ENCODE measurements around the gene VSIG10L2. TPM values are rescaled to one million over a fixed set of nuclear protein-coding genes. Genes with fewer than 3 reads are reported as not detected.
A peak's percentile ranks its signal among the peaks of the same experiment; 100 is the strongest.

Gene VSIG10L2
- total and polyA plus RNA-seq, 4 donors, result 0.09 to 0.72 TPM; not detected in 2

GRCh38 chr11:125926682-125927081, 19.2 kb upstream of the VSIG10L2 start:
- Histone ChIP-seq H3K4me1 (ENCODE audit: control insufficient read depth, insufficient read depth, low read length) (no peaks in the 10 kb centered on the region), H3K27ac (ENCODE audit: low read depth, low read length) (no peak overlapping the region), H3K4me3 (ENCODE audit: low read depth, low read length) (no peak overlapping the region), H3K36me3 (ENCODE audit: control insufficient read depth, insufficient read depth, low read length) (peaks cover 15% of the 10 kb centered on the region), H3K27me3 (ENCODE audit: control insufficient read depth, insufficient read depth, low read length) (no peaks in the 10 kb centered on the region), H3K9me3 (ENCODE audit: control insufficient read depth, insufficient read depth, low read length) (no peaks in the 10 kb centered on the region)
- 87% methylated on average over 10 of the region's 12 CpGs for WGBS (ENCODE audit: insufficient coverage)
- no peak for DNase-seq (ENCODE audit: low read depth in 4 of 6, low spot score in 6 of 6)

- 53% methylated on average over 8 of the region's 9 CpGs for WGBS (ENCODE audit: insufficient coverage)
- DNase-seq (ENCODE audit: low read depth in 4 of 6, low spot score in 6 of 6), result no peak
- H3K4me1 ChIP-seq (ENCODE audit: control insufficient read depth, insufficient read depth, low read length), result no peaks in the 10 kb centered on the region
Observed at GRCh38 chr11:125929445-125930075, 16.3 kb upstream of the VSIG10L2 start.

GRCh38 chr11:125930076-125930450, 15.8 kb upstream of the VSIG10L2 start:
- H3K27me3 ChIP-seq (ENCODE audit: control insufficient read depth, insufficient read depth, low read length), result no peaks in the 10 kb centered on the region
- H3K36me3 ChIP-seq (ENCODE audit: control insufficient read depth, insufficient read depth, low read length), result peaks cover 6% of the 10 kb centered on the region
- WGBS (ENCODE audit: insufficient coverage), result 86% methylated on average over 8 of the region's 11 CpGs
- no peaks in the 10 kb centered on the region for H3K9me3 ChIP-seq (ENCODE audit: control insufficient read depth, insufficient read depth, low read length)
- H3K4me3 ChIP-seq (ENCODE audit: low read depth, low read length), result no peak overlapping the region
- H3K27ac ChIP-seq (ENCODE audit: low read depth, low read length), result no peak overlapping the region
- H3K4me1 ChIP-seq (ENCODE audit: control insufficient read depth, insufficient read depth, low read length), result no peaks in the 10 kb centered on the region
- DNase-seq (ENCODE audit: low read depth in 4 of 6, low spot score in 6 of 6), result no peak

More at GRCh38 chr11:125929445-125930075, 16.3 kb upstream of the VSIG10L2 start:
- no peak overlapping the region for H3K27ac ChIP-seq (ENCODE audit: low read depth, low read length)
- no peaks in the 10 kb centered on the region for H3K9me3 ChIP-seq (ENCODE audit: control insufficient read depth, insufficient read depth, low read length)
- no peak overlapping the region for H3K4me3 ChIP-seq (ENCODE audit: low read depth, low read length)
- no peaks in the 10 kb centered on the region for H3K27me3 ChIP-seq (ENCODE audit: control insufficient read depth, insufficient read depth, low read length)
- H3K36me3 ChIP-seq (ENCODE audit: control insufficient read depth, insufficient read depth, low read length), result peaks cover 6% of the 10 kb centered on the region

GRCh38 chr11:125931116-125931515, 14.7 kb upstream of the VSIG10L2 start:
- 74% methylated on average over 3 of the region's 3 CpGs for WGBS (ENCODE audit: insufficient coverage)

GRCh38 chr11:125931668-125932067, 14.2 kb upstream of the VSIG10L2 start:
- DNase-seq (ENCODE audit: low read depth in 4 of 6, low spot score in 6 of 6), result peak in 1 of 6 donors; percentile 22
- Histone ChIP-seq H3K4me1 (ENCODE audit: control insufficient read depth, insufficient read depth, low read length) (no peaks in the 10 kb centered on the region), H3K27me3 (ENCODE audit: control insufficient read depth, insufficient read depth, low read length) (no peaks in the 10 kb centered on the region), H3K9me3 (ENCODE audit: control insufficient read depth, insufficient read depth, low read length) (no peaks in the 10 kb centered on the region), H3K27ac (ENCODE audit: low read depth, low read length) (no peak overlapping the region), H3K36me3 (ENCODE audit: control insufficient read depth, insufficient read depth, low read length) (peaks cover under 1% of the 10 kb centered on the region), H3K4me3 (ENCODE audit: low read depth, low read length) (no peak overlapping the region)
- WGBS (ENCODE audit: insufficient coverage), result 48% methylated on average over 4 of the region's 6 CpGs

More at GRCh38 chr11:125931116-125931515, 14.7 kb upstream of the VSIG10L2 start:
- Histone ChIP-seq H3K27ac (ENCODE audit: low read depth, low read length) (no peak overlapping the region), H3K36me3 (ENCODE audit: control insufficient read depth, insufficient read depth, low read length) (peaks cover 2% of the 10 kb centered on the region), H3K9me3 (ENCODE audit: control insufficient read depth, insufficient read depth, low read length) (no peaks in the 10 kb centered on the region), H3K27me3 (ENCODE audit: control insufficient read depth, insufficient read depth, low read length) (no peaks in the 10 kb centered on the region), H3K4me3 (ENCODE audit: low read depth, low read length) (no peak overlapping the region), H3K4me1 (ENCODE audit: control insufficient read depth, insufficient read depth, low read length) (no peaks in the 10 kb centered on the region)
- no peak for DNase-seq (ENCODE audit: low read depth in 4 of 6, low spot score in 6 of 6)

- no peak overlapping the region for H3K4me3 ChIP-seq (ENCODE audit: low read depth, low read length)
- WGBS (ENCODE audit: insufficient coverage), result 92% methylated on average over 7 of the region's 9 CpGs
- H3K36me3 ChIP-seq (ENCODE audit: control insufficient read depth, insufficient read depth, low read length), result no peaks in the 10 kb centered on the region
- no peaks in the 10 kb centered on the region for H3K4me1 ChIP-seq (ENCODE audit: control insufficient read depth, insufficient read depth, low read length)
- no peak overlapping the region for H3K27ac ChIP-seq (ENCODE audit: low read depth, low read length)
- no peak for DNase-seq (ENCODE audit: low read depth in 4 of 6, low spot score in 6 of 6)
- H3K27me3 ChIP-seq (ENCODE audit: control insufficient read depth, insufficient read depth, low read length), result no peaks in the 10 kb centered on the region
- H3K9me3 ChIP-seq (ENCODE audit: control insufficient read depth, insufficient read depth, low read length), result no peaks in the 10 kb centered on the region
Observed at GRCh38 chr11:125932301-125932700, 13.5 kb upstream of the VSIG10L2 start.

- no peak for DNase-seq (ENCODE audit: low read depth in 4 of 6, low spot score in 6 of 6)
- no peaks in the 10 kb centered on the region for H3K27me3 ChIP-seq (ENCODE audit: control insufficient read depth, insufficient read depth, low read length)
- 55% methylated on average over 10 of the region's 12 CpGs for WGBS (ENCODE audit: insufficient coverage)
- no peaks in the 10 kb centered on the region for H3K9me3 ChIP-seq (ENCODE audit: control insufficient read depth, insufficient read depth, low read length)
- no peak overlapping the region for H3K27ac ChIP-seq (ENCODE audit: low read depth, low read length)
- H3K4me3 ChIP-seq (ENCODE audit: low read depth, low read length), result no peak overlapping the region
- no peaks in the 10 kb centered on the region for H3K36me3 ChIP-seq (ENCODE audit: control insufficient read depth, insufficient read depth, low read length)
- no peaks in the 10 kb centered on the region for H3K4me1 ChIP-seq (ENCODE audit: control insufficient read depth, insufficient read depth, low read length)
Observed at GRCh38 chr11:125933030-125933813, 12.6 kb upstream of the VSIG10L2 start.

GRCh38 chr11:125934473-125934872, 11.4 kb upstream of the VSIG10L2 start:
- 96% methylated on average over 6 of the region's 8 CpGs for WGBS (ENCODE audit: insufficient coverage)

GRCh38 chr11:125935056-125935455, 10.8 kb upstream of the VSIG10L2 start:
- H3K4me3 ChIP-seq (ENCODE audit: low read depth, low read length), result no peak overlapping the region
- WGBS (ENCODE audit: insufficient coverage), result 100% methylated on average over 2 of the region's 2 CpGs
- H3K27ac ChIP-seq (ENCODE audit: low read depth, low read length), result no peak overlapping the region
- no peak for DNase-seq (ENCODE audit: low read depth in 4 of 6, low spot score in 6 of 6)
- H3K36me3 ChIP-seq (ENCODE audit: control insufficient read depth, insufficient read depth, low read length), result no peaks in the 10 kb centered on the region
- H3K27me3 ChIP-seq (ENCODE audit: control insufficient read depth, insufficient read depth, low read length), result no peaks in the 10 kb centered on the region
- no peaks in the 10 kb centered on the region for H3K9me3 ChIP-seq (ENCODE audit: control insufficient read depth, insufficient read depth, low read length)
- peaks cover 6% of the 10 kb centered on the region for H3K4me1 ChIP-seq (ENCODE audit: control insufficient read depth, insufficient read depth, low read length)

More at GRCh38 chr11:125934473-125934872, 11.4 kb upstream of the VSIG10L2 start:
- Histone ChIP-seq H3K9me3 (ENCODE audit: control insufficient read depth, insufficient read depth, low read length) (no peaks in the 10 kb centered on the region), H3K4me1 (ENCODE audit: control insufficient read depth, insufficient read depth, low read length) (peaks cover 6% of the 10 kb centered on the region), H3K36me3 (ENCODE audit: control insufficient read depth, insufficient read depth, low read length) (no peaks in the 10 kb centered on the region), H3K4me3 (ENCODE audit: low read depth, low read length) (no peak overlapping the region), H3K27ac (ENCODE audit: low read depth, low read length) (no peak overlapping the region), H3K27me3 (ENCODE audit: control insufficient read depth, insufficient read depth, low read length) (no peaks in the 10 kb centered on the region)
- no peak for DNase-seq (ENCODE audit: low read depth in 4 of 6, low spot score in 6 of 6)

All from spinal cord (tissue), 10 donors.